22Rv1 (cell line): ENCODE results near the gene CTU2.

Experiments used
- CTCF ChIP-seq: fragments of 450-650 bp; IDR thresholded peaks from 2 replicates; pipeline ENCODE4 v1.5.1; 2017; ENCODE audit warnings: mild to moderate bottlenecking
- ZFX ChIP-seq: fragments of 450-650 bp; IDR thresholded peaks from 2 replicates; pipeline ENCODE4 v1.6.1; 2017; ENCODE audit warnings: antibody characterized with exemption, borderline replicate concordance

GRCh38 chr16:88687254-88687576 is 19.1 kb upstream of the CTU2 start:
- TF ChIP-seq CTCF (no peak), ZFX (no peak)
